ENCODE measurements around the gene CMIP.

DNA sequence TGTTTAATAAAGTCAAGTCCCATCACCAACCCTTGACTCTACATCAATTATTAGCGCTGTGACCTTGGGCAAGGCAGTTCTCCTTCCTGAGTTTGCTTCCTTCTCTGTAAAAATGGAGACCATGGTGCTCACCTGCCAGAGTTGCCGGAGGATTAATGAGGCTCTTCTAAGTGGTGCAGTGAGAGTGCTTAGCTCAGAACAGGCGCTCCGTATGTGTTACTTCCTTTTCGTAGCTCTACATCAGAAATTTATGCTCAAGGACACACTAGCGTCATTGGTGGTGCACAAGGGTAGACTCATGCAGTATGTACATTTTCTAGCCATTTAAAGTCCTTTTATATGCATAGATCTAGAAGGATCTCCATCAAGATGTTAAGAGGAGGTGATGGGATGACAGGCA, 17.4 kb upstream of the CMIP start:
- TF ChIP-seq CTCF (IDR thresholded peaks at IDR 0.05), result no peak
- no peak for TF ChIP-seq POLR2A (IDR thresholded peaks at IDR 0.05)

Data from Peyer's patch (tissue), 4 donors.